ENCODE data around the gene RAB3B. TPM values are rescaled to one million over a fixed set of nuclear protein-coding genes. Genes with fewer than 3 reads are reported as not detected.
A peak's percentile ranks its signal among the peaks of the same experiment; 100 is the strongest.
"Not testable (repeated sequence)": the region's sequence is repeated elsewhere in the genome, so short reads cannot be mapped to it uniquely, and the experiment has no call there.

The RAB3B gene
- total RNA-seq, 2 experiments from 2014 or later = 0.06 to 0.08 TPM

DNA sequence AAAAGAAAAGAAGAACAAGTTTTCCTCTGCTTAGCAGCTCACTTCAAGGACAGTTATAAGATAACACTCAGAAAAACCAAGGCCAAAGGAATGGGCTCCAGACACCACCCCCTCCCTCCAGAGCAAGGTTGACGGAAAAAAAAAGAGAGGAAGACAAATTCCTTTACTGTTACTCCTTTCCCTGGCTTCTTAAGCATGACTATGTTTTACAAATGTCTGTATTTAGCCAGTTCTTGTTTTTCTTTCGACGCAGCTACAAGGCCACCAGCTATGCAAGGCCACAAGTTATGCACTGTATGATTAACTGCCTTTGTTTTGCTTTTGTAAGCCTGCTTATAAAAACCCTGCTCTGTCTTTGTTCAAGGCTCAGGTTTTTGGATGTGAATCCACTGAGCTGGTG is 15.0 kb upstream of the RAB3B start:
- H3K4me1 Mint-ChIP-seq, H3K9me3 Mint-ChIP-seq, H3K36me3 Mint-ChIP-seq, H3K27ac Mint-ChIP-seq, DNase-seq, H3K4me3 Mint-ChIP-seq: not testable (repeated sequence)
- peaks cover 27% of the 10 kb centered on the region for H3K27me3 Mint-ChIP-seq

DNA sequence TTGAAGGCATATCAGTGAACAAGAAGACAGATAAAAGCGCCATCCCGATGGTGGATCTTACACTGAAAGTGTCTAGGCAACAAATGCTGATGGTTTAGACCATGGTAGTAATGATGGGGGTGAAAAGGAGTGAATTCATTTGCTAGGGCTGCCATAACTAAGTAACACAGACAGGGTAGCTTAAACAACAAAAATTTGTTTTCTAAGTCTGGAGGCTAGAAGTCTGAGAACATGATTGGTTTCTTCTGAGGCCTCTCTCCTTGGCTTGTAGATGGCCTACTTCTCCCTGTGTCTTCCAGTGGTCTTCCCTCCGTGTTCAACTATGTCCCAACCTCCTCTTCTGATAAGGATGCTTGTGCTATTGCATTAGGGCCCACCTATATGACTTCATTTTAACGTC is 13.4 kb upstream of the RAB3B start:
- Mint-ChIP-seq H3K27me3 (peaks cover 27% of the 10 kb centered on the region), H3K36me3 (no peaks in the 10 kb centered on the region), H3K4me3 (no peak overlapping the region), H3K27ac (no peak overlapping the region), H3K9me3 (no peaks in the 10 kb centered on the region), H3K4me1 (no peaks in the 10 kb centered on the region)
- DNase-seq = no peak

- Mint-ChIP-seq H3K9me3 (no peaks in the 10 kb centered on the region), H3K4me1 (no peaks in the 10 kb centered on the region), H3K4me3 (no peak overlapping the region), H3K36me3 (no peaks in the 10 kb centered on the region), H3K27ac (no peak overlapping the region), H3K27me3 (peaks cover 21% of the 10 kb centered on the region)
- peak; percentile 33 for DNase-seq
These were observed 11.8 kb upstream of the RAB3B start for GRCh38 chr1:52002038-52002917.

- Mint-ChIP-seq H3K4me1 (no peaks in the 10 kb centered on the region), H3K4me3 (no peak overlapping the region), H3K36me3 (no peaks in the 10 kb centered on the region), H3K27ac (no peak overlapping the region), H3K27me3 (peaks cover 4% of the 10 kb centered on the region), H3K9me3 (no peaks in the 10 kb centered on the region)
- no peak for DNase-seq
These were observed 8.2 kb upstream of the RAB3B start for GRCh38 chr1:51998701-51999100.

DNA sequence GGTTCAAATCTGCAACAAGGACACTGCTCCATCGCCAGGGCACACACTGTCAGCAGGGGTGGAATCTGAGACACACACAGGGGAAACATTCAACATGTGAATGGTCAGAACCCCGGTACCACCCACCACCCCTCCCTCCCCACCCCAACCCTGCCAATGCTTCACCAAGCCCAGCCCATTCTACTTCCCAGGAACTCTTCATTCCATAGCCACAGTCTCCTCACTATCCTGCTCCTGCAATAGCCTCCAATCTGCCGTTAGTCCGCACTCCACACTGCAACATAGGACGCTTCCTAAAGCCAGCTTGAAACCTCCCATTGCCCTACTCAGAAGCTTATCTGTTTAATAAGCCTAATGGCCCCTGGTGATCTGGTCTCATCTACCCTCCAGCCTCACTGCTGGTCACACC is 7.5 kb upstream of the RAB3B start:
- no peaks in the 10 kb centered on the region for H3K9me3 Mint-ChIP-seq
- no peak overlapping the region for H3K27ac Mint-ChIP-seq
- no peaks in the 10 kb centered on the region for H3K36me3 Mint-ChIP-seq
- peaks cover 12% of the 10 kb centered on the region for H3K27me3 Mint-ChIP-seq
- DNase-seq = no peak
- no peak overlapping the region for H3K4me3 Mint-ChIP-seq
- H3K4me1 Mint-ChIP-seq = no peaks in the 10 kb centered on the region

DNA sequence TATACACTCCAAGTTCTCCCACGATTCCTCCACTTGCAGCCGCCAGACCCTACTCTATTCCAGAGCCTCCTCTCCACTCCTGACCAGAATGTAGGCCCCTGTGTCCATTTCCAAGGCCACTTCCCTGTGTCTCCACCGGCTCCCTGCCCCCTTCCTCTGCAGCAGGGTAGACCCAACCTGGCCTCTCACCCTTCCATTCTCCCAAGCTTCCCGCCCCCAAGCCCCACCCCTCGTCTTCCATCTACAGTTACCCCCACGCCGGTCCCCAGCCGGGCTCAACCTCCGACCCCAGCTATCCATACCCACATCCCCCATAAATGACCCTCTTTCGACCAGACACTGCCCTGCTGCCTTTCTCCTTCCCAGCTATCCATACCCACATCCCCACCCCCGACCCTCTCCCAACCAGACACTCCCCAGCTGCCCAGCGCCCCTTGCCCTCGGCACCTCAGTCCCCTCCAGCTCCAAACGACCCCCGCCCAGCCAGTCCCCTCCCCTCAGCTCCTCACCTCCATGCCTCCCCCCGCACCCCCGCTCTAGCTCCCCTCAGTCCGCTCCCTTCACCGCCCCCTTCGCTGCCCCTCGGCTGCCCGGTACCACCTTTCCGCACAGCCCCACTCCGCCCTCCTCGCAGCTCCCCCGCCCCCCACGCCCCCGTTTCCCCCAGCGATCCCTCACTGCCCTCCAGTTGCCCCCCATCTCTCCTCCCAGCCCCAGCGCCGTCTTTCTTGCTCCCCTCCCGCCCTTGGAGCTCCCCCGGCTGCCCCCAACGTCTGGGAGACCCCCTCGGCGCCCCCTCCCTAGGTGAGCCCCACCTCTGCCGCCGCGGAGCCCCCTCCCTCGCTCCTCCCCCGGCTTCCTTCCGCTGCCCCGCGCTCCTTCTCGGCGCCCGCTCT is 670 bp downstream of the RAB3B start:
- Mint-ChIP-seq H3K27ac (no peak overlapping the region), H3K36me3 (no peaks in the 10 kb centered on the region), H3K4me3 (peak overlapping the region; percentile 66), H3K9me3 (no peaks in the 10 kb centered on the region), H3K4me1 (peaks cover 7% of the 10 kb centered on the region), H3K27me3 (peaks cover 42% of the 10 kb centered on the region)
- no peak for DNase-seq

DNA sequence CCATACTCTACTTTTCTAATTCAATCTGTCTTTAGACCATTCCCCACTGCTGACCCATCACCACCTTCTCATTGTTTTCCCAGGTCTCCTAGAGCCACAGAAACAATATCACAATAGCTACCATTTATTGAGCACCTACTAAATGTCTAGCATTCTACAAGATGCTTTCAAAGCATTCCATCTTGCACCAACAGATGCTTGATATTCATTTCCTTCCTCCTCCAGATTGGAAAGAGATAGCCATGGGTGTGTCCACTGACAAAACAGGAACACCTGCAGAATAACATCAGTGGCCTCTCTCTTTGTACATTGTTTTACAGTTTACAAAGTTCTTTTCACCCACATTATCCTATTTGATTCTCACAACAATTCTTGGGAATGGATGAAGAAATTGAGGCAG is 2.2 kb downstream of the RAB3B start:
- Mint-ChIP-seq H3K27ac (no peak overlapping the region), H3K9me3 (no peaks in the 10 kb centered on the region), H3K4me1 (peaks cover 7% of the 10 kb centered on the region), H3K4me3 (no peak overlapping the region), H3K36me3 (no peaks in the 10 kb centered on the region), H3K27me3 (peaks cover 33% of the 10 kb centered on the region)
- no peak for DNase-seq

DNA sequence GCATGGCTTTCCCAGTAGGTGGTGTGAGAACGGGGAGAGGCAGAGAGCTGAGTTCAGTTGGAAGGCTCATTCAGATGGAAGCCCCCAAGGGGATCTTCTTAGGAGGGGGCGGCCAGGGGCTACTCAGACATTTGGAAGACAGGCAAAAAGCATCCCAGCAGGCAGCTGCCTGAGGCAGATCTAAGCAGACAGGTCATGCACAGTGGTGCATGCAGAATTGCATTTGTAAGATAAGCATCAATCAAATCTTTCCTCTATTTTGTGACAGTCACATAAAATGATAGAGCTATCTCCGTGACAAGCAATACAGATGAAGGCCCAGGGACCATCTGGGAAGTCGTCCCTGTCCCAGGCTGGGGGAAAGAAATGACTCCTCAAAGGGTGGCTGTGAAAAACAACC is 3.8 kb downstream of the RAB3B start:
- no peak overlapping the region for H3K4me3 Mint-ChIP-seq
- no peak overlapping the region for H3K27ac Mint-ChIP-seq
- H3K4me1 Mint-ChIP-seq = peaks cover 7% of the 10 kb centered on the region
- H3K36me3 Mint-ChIP-seq = no peaks in the 10 kb centered on the region
- H3K27me3 Mint-ChIP-seq = peaks cover 18% of the 10 kb centered on the region
- no peaks in the 10 kb centered on the region for H3K9me3 Mint-ChIP-seq
- no peak for DNase-seq

GRCh38 chr1:51982161-51982560 is 8.3 kb downstream of the RAB3B start:
- Mint-ChIP-seq H3K4me1 (no peaks in the 10 kb centered on the region), H3K36me3 (no peaks in the 10 kb centered on the region), H3K9me3 (no peaks in the 10 kb centered on the region), H3K4me3 (no peak overlapping the region), H3K27ac (no peak overlapping the region), H3K27me3 (no peaks in the 10 kb centered on the region)
- DNase-seq = no peak

GRCh38 chr1:51981555-51981954 is 8.9 kb downstream of the RAB3B start:
- Mint-ChIP-seq H3K27me3 (no peaks in the 10 kb centered on the region), H3K4me3 (no peak overlapping the region), H3K9me3 (no peaks in the 10 kb centered on the region), H3K4me1 (no peaks in the 10 kb centered on the region), H3K36me3 (no peaks in the 10 kb centered on the region), H3K27ac (no peak overlapping the region)
- no peak for DNase-seq

DNA sequence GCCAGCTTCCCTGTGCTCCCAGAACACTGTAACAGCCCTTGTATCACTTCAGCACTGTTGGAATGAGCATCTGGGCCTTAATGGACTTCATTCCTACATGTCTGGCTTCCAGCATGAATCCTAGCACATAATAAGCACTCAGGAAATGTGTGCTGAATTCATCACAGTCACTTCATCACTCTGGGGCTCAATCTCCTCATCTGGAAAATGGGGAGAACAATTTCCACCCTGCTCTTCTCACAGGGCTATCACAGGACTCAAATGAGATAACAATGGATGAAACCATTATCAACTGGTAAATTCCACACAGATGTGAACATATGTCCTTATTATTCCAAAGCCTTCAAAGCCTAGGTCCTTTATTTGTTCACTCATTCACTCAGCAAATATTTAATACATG is 12.4 kb downstream of the RAB3B start:
- H3K9me3 Mint-ChIP-seq = no peaks in the 10 kb centered on the region
- no peak for DNase-seq
- H3K27me3 Mint-ChIP-seq = no peaks in the 10 kb centered on the region
- no peaks in the 10 kb centered on the region for H3K36me3 Mint-ChIP-seq
- H3K4me1 Mint-ChIP-seq = peaks cover 9% of the 10 kb centered on the region
- no peak overlapping the region for H3K4me3 Mint-ChIP-seq
- H3K27ac Mint-ChIP-seq = no peak overlapping the region

DNA sequence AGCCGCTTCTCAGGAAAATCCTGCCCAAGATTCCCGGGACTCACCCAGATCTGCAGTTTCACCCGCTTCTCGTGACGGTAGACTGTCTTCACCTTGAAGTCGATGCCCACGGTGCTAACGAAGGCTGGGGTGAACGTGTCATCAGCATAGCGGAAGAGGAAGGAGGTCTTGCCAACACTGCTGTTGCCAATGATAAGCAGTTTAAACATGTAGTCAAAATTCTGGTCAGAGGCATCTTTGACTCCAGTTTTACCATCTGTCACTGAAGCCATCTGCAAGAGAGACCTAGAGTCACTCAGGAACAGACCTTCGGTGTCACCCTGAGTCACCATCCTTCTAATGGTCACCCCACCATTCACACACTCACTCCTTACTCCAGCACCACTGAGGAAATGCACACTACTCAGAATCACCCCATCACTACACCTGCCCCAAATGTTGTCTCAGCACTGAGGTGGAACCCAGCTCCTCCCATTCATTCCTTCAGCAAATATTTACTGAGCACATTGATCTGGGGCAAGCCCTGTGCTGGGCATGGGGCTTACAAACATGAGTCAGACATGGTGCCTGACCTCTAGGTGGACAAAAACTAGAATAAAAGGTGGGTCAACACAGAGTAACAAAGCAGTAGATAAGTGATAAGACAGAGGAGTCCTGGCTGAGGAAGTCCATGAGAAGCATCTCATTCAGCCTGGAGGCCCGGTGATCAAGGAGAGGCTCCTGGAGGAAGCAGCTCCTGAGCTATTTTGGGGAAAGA is 13.5 kb downstream of the RAB3B start:
- Mint-ChIP-seq H3K27me3 (no peaks in the 10 kb centered on the region), H3K36me3 (no peaks in the 10 kb centered on the region), H3K27ac (no peak overlapping the region), H3K4me1 (peaks cover 9% of the 10 kb centered on the region), H3K9me3 (no peaks in the 10 kb centered on the region), H3K4me3 (no peak overlapping the region)
- no peak for DNase-seq

- Mint-ChIP-seq H3K27me3 (peaks cover 4% of the 10 kb centered on the region), H3K36me3 (no peaks in the 10 kb centered on the region), H3K27ac (no peak overlapping the region), H3K4me1 (peaks cover 9% of the 10 kb centered on the region), H3K9me3 (no peaks in the 10 kb centered on the region), H3K4me3 (no peak overlapping the region)
- no peak for DNase-seq
These were observed 16.7 kb downstream of the RAB3B start for GRCh38 chr1:51973587-51974474.

DNA sequence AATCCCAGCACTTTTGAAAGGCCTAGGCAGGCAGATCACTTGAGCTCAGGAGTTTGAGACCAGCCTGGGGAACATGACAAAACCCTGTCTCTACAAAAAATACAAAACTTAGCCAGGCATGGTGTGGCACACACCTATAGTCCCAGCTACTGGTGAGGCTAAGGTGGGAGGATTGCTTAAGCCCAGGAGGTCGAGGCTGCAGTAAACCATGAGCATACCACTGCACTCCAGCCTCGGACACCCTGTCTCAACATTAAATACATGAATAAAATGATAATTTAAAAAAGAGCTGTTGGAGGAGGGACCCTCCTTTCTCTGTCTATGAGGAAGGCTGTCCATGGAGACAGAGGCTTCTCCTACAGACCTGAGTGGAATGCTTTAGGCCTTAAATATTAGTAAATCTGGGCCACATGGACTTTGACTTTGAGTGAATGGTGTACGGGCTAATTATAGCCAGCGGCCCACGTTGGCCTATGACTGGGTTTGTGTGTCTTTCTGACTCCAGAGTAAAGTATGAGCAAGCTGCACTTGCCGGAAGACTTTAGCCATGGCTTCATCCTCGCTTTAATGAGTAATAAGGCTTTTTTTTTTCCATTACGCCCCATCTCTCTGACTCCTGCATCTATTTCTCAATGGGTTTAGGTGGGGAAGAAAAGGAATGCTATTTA is 21.3 kb downstream of the RAB3B start:
- DNase-seq = no peak
- H3K27ac Mint-ChIP-seq = no peak overlapping the region
- H3K36me3 Mint-ChIP-seq = no peaks in the 10 kb centered on the region
- peaks cover 9% of the 10 kb centered on the region for H3K4me1 Mint-ChIP-seq
- no peaks in the 10 kb centered on the region for H3K9me3 Mint-ChIP-seq
- peaks cover 4% of the 10 kb centered on the region for H3K27me3 Mint-ChIP-seq
- no peak overlapping the region for H3K4me3 Mint-ChIP-seq

Measured in activated naive CD8-positive, alpha-beta T cell treated with anti-CD3 and anti-CD28 coated beads for 36 hours (primary cell).